ENCODE data around the gene RPUSD3.
A peak's percentile ranks its signal among the peaks of the same experiment; 100 is the strongest.
"Not testable (repeated sequence)": the region's sequence is repeated elsewhere in the genome, so short reads cannot be mapped to it uniquely, and the experiment has no call there.

RPUSD3 gene

GRCh38 chr3:9876991-9877390 is 33.2 kb upstream of the RPUSD3 start:
- DNase-seq (ENCODE audit: low read depth) = no peak
- no peak overlapping the region for H3K4me3 ChIP-seq (replicated peaks; ENCODE audit: low read depth, low read length)

GRCh38 chr3:9876255-9876654 is 32.4 kb upstream of the RPUSD3 start:
- not testable (repeated sequence) for H3K4me3 ChIP-seq (replicated peaks; ENCODE audit: low read depth, low read length); DNase-seq (ENCODE audit: low read depth)

More at GRCh38 chr3:9876991-9877390, 33.2 kb upstream of the RPUSD3 start:
- TF ChIP-seq, protein P1, sequence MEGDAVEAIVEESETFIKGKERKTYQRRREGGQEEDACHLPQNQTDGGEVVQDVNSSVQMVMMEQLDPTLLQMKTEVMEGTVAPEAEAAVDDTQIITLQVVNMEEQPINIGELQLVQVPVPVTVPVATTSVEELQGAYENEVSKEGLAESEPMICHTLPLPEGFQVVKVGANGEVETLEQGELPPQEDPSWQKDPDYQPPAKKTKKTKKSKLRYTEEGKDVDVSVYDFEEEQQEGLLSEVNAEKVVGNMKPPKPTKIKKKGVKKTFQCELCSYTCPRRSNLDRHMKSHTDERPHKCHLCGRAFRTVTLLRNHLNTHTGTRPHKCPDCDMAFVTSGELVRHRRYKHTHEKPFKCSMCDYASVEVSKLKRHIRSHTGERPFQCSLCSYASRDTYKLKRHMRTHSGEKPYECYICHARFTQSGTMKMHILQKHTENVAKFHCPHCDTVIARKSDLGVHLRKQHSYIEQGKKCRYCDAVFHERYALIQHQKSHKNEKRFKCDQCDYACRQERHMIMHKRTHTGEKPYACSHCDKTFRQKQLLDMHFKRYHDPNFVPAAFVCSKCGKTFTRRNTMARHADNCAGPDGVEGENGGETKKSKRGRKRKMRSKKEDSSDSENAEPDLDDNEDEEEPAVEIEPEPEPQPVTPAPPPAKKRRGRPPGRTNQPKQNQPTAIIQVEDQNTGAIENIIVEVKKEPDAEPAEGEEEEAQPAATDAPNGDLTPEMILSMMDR (IDR thresholded peaks at IDR 0.05; ENCODE audit: low read length, missing control alignments) = no peak

DNA sequence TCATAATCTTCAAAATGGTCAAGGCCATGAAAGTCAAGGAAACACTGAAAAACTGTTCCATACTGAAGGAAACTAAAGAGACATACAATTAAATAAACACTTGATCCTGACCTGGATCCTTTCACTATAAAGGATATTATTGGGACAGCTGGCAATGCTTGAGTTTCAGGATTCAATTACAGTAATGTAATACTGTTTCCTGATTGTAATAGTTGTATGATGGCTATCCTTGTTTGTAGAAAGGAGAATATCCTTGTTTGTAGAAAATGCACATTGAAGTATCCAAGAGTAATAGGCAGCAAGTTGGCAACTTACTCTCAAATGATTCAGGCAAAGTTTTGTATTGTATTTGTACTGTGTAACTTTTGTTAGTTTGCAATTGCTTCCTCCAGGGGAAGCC is 31.6 kb upstream of the RPUSD3 start:
- TF ChIP-seq, protein P1 (IDR thresholded peaks at IDR 0.05; ENCODE audit: low read length, missing control alignments) = no peak
- H3K4me3 ChIP-seq (replicated peaks; ENCODE audit: low read depth, low read length) = no peak overlapping the region
- DNase-seq (ENCODE audit: low read depth) = no peak

DNA sequence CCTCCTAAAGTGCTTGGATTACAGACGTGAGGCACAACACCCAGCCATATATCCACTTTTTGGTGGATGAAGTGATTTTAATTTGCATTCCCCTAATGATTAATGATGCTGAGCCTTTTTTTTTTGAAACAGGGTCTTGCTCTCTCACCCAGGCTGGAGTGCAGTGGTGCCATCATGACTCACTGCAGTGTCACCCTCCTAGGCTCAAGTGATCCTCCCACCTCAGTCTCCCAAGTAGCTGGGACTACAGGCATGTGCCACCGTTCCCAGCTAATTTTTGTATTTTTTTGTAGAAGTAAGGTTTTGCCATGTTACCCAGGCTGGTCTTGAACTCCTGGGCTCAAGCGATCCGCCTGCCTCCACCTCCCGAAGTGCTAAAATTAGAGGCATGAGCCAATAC is 28.3 kb upstream of the RPUSD3 start:
- DNase-seq (ENCODE audit: low read depth); H3K4me3 ChIP-seq (replicated peaks; ENCODE audit: low read depth, low read length): not testable (repeated sequence)

- no peak overlapping the region for H3K4me3 ChIP-seq (replicated peaks; ENCODE audit: low read depth, low read length)
- TF ChIP-seq, protein P1 (IDR thresholded peaks at IDR 0.05; ENCODE audit: low read length, missing control alignments) = no peak
- peak; percentile 60 for DNase-seq (ENCODE audit: low read depth)
These were observed 27.2 kb upstream of the RPUSD3 start for GRCh38 chr3:9870978-9871377.

- no peak for DNase-seq (ENCODE audit: low read depth)
- no peak overlapping the region for H3K4me3 ChIP-seq (replicated peaks; ENCODE audit: low read depth, low read length)
- TF ChIP-seq, protein P1 (IDR thresholded peaks at IDR 0.05; ENCODE audit: low read length, missing control alignments) = no peak
These were observed 26.1 kb upstream of the RPUSD3 start for GRCh38 chr3:9869955-9870354.

DNA sequence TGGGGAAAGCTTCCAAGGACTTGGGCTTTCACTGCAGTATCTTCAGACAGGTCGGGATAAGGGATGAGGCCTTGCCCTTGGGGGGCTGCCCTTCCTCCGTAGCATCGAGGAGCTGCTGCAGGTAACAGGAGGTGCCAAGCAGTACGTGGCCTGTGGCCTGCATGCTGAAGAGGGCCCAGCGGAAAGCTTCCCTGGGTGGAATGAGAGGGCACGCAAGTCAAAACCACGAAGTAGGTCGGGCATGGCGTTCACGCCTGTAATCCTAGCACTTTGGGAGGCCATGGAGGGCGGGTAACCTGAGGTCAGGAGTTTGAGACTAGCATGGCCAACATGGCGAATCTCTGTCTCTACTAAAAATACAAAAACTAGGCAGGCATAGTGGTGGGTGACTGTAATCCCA is 23.3 kb upstream of the RPUSD3 start:
- no peak for DNase-seq (ENCODE audit: low read depth)
- no peak overlapping the region for H3K4me3 ChIP-seq (replicated peaks; ENCODE audit: low read depth, low read length)
- TF ChIP-seq, protein P1 (IDR thresholded peaks at IDR 0.05; ENCODE audit: low read length, missing control alignments) = no peak

DNA sequence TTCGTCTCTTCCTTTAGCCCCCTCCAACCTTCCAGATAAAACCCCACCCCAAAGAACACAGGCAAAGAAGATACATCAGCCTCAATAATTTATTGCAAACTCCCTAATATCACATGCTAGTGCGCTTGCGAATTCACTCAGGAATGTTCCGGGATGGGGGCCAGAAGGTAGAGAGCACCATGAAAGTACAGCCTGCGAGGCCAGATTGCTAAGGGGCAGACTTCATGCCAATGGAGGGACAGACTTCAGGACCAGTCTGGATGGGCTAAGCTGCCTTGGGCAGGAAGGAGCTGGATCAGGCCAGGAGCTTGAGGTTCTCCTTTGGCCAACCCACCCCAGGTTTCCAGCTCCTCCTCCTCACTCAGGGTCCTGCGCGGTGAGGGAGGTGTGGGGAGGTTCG is 22.8 kb upstream of the RPUSD3 start:
- no peak overlapping the region for H3K4me3 ChIP-seq (replicated peaks; ENCODE audit: low read depth, low read length)
- TF ChIP-seq, protein P1 (IDR thresholded peaks at IDR 0.05; ENCODE audit: low read length, missing control alignments) = no peak
- DNase-seq (ENCODE audit: low read depth) = peak; percentile 57

- not testable (repeated sequence) for DNase-seq (ENCODE audit: low read depth); H3K4me3 ChIP-seq (replicated peaks; ENCODE audit: low read depth, low read length)
These were observed 21.4 kb upstream of the RPUSD3 start for GRCh38 chr3:9865125-9865637.
